Choroid plexus epithelial cell (primary cell): Measurements from ENCODE around the gene FMNL2.

ENCODE experiments used
- DNase-seq: peaks from one replicate; pipeline ENCODE4 v3.0.0-alpha.2; 2010; ENCODE audit warnings: low read depth
- H3K4me3 ChIP-seq: 2 replicates; pipeline ENCODE4 v1.5.1; 2011; ENCODE audit warnings: low read depth, mild to moderate bottlenecking, control low read depth, low read length, moderate library complexity
- TF ChIP-seq, protein P1 (sequence below): conservative IDR thresholded peaks from 2 replicates; pipeline ENCODE4 v1.5.1; 2011; ENCODE audit warnings: low read depth, mild to moderate bottlenecking, control low read depth, inconsistent platforms, low read length, moderate library complexity

Gene FMNL2

GRCh38 chr2:152587187-152587947 lies 252.4 kb downstream of the FMNL2 start:
- TF ChIP-seq, protein P1, sequence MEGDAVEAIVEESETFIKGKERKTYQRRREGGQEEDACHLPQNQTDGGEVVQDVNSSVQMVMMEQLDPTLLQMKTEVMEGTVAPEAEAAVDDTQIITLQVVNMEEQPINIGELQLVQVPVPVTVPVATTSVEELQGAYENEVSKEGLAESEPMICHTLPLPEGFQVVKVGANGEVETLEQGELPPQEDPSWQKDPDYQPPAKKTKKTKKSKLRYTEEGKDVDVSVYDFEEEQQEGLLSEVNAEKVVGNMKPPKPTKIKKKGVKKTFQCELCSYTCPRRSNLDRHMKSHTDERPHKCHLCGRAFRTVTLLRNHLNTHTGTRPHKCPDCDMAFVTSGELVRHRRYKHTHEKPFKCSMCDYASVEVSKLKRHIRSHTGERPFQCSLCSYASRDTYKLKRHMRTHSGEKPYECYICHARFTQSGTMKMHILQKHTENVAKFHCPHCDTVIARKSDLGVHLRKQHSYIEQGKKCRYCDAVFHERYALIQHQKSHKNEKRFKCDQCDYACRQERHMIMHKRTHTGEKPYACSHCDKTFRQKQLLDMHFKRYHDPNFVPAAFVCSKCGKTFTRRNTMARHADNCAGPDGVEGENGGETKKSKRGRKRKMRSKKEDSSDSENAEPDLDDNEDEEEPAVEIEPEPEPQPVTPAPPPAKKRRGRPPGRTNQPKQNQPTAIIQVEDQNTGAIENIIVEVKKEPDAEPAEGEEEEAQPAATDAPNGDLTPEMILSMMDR, result no peak
- peak; percentile 50 for DNase-seq
- H3K4me3 ChIP-seq, result no peak overlapping the region

DNA sequence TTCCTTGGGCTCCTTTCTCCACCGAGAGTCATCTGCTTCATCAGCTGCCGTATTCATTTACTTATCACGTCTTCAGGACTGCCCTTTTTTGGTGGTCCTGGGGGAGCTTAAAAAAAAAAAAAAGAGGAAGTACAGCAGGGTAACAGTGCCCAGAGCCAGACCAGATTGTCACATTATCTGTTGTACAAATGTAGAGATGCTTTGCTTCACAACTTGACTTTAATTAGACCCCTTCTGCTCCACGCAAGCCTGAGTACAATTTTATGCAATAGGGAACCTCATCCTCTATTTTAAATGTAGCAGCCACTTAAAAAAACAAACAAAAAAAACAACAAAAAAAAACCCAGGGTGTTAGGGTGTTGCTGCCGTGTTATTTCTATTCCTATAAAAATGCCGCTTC lies 254.0 kb downstream of the FMNL2 start:
- no peak for DNase-seq
- no peak overlapping the region for H3K4me3 ChIP-seq
- TF ChIP-seq, protein P1, result no peak

DNA sequence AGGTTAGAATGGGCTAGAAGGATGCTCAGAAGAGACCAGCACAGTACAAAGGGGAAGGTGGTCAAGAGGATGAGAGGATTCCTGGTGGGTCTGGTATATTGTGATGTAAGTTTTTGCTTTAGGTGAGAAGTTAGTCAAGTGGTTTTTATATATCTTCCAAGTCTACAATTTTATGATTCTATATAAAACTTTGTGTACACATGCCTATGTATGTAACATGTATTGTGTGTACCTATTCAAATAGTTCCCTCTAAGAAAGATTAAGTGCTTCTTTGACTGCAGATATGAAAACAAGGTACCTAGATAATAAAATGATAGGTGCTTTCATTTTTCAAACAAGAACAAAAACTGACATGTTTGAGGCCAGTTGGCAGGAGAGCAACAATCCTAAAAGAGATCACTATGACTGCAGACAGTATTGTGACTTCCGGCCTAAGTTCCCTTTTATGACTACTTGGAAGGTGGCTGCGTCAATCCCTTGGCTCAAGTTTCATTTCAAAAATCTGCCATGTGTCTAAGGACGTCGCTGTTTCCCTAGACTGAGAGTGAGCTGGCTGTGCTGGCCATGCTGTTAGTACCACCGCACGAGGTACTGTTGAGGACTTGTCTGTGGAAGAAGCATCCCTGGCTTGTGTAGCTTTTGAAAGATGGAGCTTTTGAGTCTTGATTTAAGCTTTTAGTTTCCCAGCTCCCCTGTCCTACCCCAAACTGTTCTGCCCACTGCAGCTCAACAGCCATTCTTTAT lies 259.2 kb downstream of the FMNL2 start:
- TF ChIP-seq, protein P1, result no peak
- DNase-seq, result no peak
- no peak overlapping the region for H3K4me3 ChIP-seq

DNA sequence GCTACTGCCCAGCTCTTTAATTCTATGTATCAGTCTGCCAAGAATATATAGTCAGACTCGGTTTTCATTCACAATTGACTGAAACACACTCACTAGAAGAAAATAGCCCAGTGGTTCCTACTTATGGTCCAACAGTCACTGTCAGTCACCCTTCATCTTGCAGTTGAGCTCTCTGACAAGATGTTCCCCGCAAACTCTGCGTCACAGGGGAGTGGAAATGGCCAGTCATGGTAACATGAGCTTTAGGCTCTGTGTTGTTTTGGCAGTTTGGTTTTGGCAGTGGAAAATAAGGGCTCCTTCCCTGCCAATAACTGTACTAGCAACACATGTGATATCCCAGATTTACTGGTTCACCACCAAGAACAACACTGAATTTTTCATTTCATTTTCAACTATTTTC lies 259.8 kb downstream of the FMNL2 start:
- DNase-seq, result peak; percentile 63
- no peak overlapping the region for H3K4me3 ChIP-seq
- TF ChIP-seq, protein P1, result no peak

DNA sequence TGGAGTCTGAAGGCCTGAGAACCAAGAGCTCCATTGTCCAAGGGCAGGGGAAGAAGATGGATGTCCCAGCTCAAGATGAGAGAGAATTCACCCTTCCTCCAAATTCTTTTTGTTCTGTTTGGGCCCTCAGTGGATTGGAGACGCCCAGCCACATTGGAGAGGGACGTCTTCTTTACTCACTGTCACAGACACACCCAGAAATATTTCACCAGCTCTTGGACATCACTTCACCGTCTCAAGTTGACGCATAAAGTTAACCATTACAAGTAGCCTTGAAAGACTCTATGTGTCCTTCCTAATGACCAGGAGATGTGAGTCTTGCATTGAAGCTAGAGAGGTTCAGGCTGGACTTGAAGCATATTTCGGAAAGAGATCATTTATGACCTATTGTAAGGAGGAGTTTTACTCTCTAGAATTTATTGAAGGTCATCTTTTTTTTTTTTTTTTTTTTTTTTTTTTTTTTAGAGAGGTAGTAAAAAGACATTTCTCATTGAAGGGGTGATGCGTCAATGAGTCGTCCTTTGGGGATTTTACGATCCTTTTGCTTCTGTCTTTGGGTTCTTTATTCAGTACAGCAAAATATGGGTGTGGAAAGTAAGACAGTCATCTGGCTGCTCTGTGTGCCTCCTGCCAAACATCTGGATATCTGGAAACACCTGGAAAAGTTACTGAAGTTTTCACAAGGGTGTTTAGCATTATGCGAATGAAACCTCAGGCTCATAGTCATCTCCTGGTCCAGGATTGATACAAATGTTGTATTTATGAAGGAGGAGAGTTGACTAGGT lies 264.2 kb downstream of the FMNL2 start:
- no peak for DNase-seq
- H3K4me3 ChIP-seq, result no peak overlapping the region
- TF ChIP-seq, protein P1, result no peak

DNA sequence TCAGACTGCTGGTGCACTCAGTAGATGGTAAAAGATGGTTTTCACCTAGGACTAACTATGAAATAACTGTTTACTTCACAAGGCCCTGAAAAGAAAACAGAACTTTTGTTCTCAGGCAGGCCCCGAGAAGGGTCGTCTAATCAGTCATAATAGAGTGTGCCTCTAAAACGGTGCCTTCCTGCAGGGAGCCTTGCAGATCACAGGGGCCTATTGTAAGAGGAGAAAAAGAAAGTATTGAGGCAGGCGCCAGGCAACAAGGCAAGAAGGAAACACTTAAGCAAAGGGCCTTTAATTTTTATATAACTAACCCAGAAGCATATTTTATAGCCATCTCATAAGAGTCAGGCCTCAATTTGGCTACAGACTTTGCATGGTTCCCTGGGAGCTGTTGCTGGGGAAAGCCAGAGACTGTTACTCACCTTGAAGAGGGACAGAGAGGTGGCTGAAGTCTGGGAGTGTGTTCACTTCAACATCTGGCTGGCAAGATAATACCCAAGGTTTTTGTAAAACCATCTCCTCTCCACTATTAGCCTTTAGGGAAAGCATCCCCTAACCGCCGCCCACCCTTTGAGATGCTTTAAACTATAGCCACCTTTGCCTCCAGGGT lies 265.2 kb downstream of the FMNL2 start:
- TF ChIP-seq, protein P1, result no peak
- DNase-seq, result no peak
- no peak overlapping the region for H3K4me3 ChIP-seq
